HG03460 (cell line): ENCODE results near the gene GNG8.

Source experiments
- ATAC-seq: cut with Tn5 transposase; IDR thresholded peaks from one replicate; pipeline ENCODE4 v1.9.1; 2021; ENCODE audit not compliant: unreplicated experiment

Gene GNG8

DNA sequence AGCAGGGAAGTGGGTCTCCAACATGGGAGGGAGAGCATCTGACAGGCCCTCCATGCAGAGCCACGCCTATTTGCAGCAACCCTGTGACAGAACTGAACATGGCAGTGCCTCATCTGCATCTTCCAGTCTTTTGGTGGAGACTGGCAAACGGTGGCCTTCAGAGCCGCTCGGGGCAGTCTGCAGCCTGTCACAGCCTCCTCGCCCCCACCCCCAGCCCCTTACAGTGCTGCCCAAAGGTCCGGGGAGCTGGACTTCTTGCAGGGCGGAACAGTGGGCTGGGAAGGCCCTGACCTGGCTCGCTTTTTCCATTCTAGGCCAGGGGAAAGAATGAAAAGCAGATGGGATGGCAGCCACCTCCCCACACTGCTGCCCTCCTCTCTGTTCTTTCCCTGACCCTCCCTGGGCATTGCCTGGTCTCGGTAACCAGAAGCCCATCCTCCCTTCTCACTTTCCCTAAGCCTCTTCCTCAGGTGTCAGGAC, 32.2 kb downstream of the GNG8 start:
- no peak for ATAC-seq

GRCh38 chr19:46603195-46603637, 32.8 kb downstream of the GNG8 start:
- ATAC-seq, result no peak

DNA sequence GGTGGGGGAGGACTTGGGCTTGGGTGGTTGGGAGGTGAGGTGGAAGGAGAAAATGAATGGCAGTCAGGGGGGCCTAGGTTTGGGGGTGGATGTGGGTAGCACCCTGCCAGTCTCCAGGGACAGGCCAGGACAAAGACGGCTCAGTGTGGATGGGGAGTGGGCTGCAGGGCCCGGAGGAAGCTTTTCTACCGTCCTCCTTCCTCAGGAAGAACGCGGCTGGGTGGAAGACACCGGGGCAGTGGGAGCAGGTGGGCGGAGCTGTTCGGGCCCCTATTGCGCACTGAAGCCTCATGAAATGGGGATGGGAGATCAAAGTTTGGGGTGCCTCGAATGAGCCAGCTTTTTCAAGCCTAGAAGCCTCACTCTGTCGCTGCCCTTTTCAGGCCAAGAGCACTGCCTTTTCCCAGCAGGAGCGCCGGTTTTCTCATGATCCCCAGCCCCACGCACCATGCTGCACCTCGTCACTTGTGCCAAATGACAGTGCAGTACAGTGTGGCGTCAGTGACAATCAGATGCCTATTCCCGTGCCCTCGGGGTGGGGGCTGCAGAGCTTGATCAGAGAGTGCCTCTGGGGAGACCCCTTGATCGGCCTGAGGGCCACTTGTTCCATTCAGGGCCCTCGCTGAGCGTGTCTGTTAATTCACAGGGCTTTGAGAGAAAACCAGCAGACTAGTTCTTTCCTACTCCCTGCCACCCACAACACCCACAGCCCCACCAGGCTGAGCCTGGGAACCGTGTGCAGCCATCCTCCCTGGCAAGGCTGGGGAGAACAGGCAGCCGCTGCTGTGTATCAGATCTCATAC, 33.4 kb downstream of the GNG8 start:
- ATAC-seq, result no peak

- peak; percentile 39 for ATAC-seq
Observed at GRCh38 chr19:46601318-46602224, 34.4 kb downstream of the GNG8 start, which contains the start of gene CALM3. Gene CALM3 (plus strand): TSS chr19:46601330. CDS start chr19:46601435, 105 bp downstream.

GRCh38 chr19:46600384-46601317, 35.4 kb downstream of the GNG8 start:
- ATAC-seq, result peak; percentile 74

DNA sequence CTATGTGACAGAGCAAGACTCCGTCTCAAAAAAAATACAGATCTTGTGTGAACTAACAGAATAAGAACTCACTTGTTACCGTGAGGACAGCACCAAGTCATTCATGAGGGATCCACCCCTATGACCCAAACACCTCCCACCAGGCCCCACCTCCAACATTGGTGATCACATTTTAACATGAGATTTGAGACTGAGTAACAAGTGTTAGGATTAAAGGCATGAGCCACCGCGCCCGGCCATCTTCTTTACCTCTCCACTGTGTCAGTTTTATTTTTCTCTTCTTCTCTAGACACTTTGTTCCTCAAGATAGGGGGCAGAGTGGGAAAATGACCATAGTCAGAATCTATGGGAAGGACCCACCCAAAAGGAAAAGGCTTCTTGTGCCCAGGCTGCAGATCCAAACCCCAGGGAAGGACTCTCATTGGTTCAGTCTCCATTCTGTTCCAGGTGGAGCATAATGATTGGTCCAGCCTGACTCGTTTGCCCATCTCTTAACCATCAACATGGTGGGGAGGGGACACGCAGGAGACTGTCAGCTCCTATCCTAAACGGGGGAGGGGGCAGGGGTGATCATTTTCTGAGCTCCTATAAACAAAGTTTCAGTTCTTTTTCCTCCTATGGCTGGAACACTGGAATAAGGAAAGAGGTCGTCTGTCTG, 36.2 kb downstream of the GNG8 start:
- no peak for ATAC-seq

- no peak for ATAC-seq
Observed at GRCh38 chr19:46598372-46598917, 37.6 kb downstream of the GNG8 start.

GRCh38 chr19:46596008-46596407, 40.0 kb downstream of the GNG8 start:
- no peak for ATAC-seq

DNA sequence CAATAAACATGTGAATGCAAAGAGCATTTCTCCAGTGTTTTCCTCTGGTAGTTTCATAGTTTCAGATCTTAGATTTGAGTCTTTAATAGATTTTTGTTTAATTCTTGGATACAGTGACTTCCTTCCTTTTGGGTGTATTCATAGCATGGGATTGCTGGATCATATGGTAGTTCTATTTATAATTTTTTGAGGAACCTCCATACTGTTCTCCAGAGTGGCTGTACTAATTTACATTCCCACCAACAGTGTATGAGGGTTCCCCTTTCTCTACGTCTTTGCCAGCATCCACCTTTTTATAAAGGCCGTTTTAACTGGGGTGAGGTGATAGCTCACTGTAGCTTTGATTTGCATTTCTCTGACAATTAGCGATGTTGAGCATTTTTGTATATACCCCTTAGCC, 44.1 kb downstream of the GNG8 start:
- ATAC-seq, result no peak

- no peak for ATAC-seq
Observed at GRCh38 chr19:46591254-46591653, 44.7 kb downstream of the GNG8 start.

GRCh38 chr19:46587861-46588260, 48.1 kb downstream of the GNG8 start:
- no peak for ATAC-seq

DNA sequence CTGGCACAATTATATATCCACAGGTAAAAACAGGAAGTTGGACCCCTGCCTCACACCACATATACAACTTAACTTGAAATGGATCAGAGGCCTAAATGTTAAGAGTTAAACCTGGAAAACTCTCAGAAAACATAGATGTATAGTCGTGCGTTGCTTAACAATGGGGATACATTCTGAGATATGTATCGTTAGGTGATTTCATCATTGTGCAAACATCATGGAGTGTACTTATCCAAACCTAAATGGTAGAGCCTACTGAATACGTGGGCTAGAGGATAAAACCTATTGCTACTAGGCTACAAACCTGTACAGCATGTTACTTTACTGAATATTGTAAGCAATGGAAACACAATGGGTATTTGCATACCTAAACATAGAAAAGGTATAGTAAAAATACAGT, 49.7 kb downstream of the GNG8 start:
- ATAC-seq, result no peak

- ATAC-seq, result no peak
Observed at GRCh38 chr19:46585539-46585938, 50.5 kb downstream of the GNG8 start.
